Stomach (tissue), 4 donors: Measurements from ENCODE around the gene PRKCH.

Experiments
- EP300 ChIP-seq: sonication (generic); formaldehyde crosslinking; IDR thresholded peaks from one replicate; pipeline ENCODE4 v1.6.1; 2017; ENCODE audit warnings: antibody characterized with exemption
- POLR2A ChIP-seq, 4 donors: fragments of 450-650 bp; IDR thresholded peaks; one replicate each; pipeline ENCODE4 v1.6.1; 2016; ENCODE audit warnings: antibody characterized with exemption in 4 of 4, control low read depth in 2 of 4, mild to moderate bottlenecking in 1 of 4, moderate library complexity in 1 of 4
- POLR2AphosphoS5 ChIP-seq, 3 donors: sonication (generic); formaldehyde crosslinking; IDR thresholded peaks; one replicate each; pipeline ENCODE4 v1.6.1; 2016; ENCODE audit warnings: antibody characterized with exemption in 3 of 3
- TF ChIP-seq, protein P1 (sequence below), 7 experiments: fragments of 450-650 bp in 4 of 7; fragments of 200-600 bp in 3 of 7; sonication (generic) in 3 of 7; IDR thresholded peaks; one replicate each; pipeline ENCODE4 v1.5.1; 2016 to 2019; ENCODE audit warnings: antibody characterized with exemption in 7 of 7, control low read depth in 2 of 7, mild to moderate bottlenecking in 1 of 7

DNA sequence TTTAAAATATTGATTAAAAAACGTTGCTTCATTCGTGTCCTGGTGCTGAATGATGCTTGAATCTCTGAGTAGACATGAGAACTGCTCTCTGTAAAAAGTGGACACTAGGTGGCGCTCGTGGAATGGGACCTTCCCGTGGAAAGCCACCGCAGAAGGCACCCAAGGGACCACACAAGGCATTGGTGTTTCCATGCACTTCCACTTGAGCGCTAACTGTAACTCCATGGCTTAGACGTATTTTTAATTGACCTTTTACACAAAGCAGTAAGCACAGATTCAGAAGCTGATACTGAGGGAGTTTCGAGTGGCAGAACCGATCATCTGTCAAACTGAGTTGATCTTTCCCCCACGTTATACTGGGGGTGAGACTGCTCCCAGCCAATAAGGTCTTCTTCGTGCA, 135.3 kb downstream of the PRKCH start:
- TF ChIP-seq, protein P1, sequence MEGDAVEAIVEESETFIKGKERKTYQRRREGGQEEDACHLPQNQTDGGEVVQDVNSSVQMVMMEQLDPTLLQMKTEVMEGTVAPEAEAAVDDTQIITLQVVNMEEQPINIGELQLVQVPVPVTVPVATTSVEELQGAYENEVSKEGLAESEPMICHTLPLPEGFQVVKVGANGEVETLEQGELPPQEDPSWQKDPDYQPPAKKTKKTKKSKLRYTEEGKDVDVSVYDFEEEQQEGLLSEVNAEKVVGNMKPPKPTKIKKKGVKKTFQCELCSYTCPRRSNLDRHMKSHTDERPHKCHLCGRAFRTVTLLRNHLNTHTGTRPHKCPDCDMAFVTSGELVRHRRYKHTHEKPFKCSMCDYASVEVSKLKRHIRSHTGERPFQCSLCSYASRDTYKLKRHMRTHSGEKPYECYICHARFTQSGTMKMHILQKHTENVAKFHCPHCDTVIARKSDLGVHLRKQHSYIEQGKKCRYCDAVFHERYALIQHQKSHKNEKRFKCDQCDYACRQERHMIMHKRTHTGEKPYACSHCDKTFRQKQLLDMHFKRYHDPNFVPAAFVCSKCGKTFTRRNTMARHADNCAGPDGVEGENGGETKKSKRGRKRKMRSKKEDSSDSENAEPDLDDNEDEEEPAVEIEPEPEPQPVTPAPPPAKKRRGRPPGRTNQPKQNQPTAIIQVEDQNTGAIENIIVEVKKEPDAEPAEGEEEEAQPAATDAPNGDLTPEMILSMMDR (IDR thresholded peaks at IDR 0.05): peak in 5 of 7 experiments; percentile 50 to 88 (median 73)
- TF ChIP-seq POLR2A (IDR thresholded peaks at IDR 0.05) (no peak), EP300 (no peak), POLR2AphosphoS5 (IDR thresholded peaks at IDR 0.05) (no peak)
